Measurements from ENCODE around the gene RBM39.
A peak's percentile ranks its signal among the peaks of the same experiment; 100 is the strongest.

The RBM39 gene

DNA sequence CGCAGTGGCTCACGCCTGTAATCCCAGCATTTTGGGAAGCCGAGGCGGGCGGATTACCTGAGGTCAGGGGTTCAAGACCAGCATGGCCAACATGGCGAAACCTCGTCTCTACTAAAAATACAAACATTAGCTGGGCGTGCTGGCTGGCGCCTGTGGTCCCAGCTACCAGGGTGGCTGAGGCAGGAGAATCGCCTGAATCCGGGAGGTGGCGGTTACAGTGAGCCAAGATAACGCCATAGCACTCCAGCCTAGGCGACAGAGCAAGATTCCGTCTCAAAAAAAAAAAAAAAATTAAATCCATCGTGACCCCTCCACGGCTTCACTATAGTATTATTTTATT is 76.1 kb downstream of the RBM39 start:
- no peak for DNase-seq

DNA sequence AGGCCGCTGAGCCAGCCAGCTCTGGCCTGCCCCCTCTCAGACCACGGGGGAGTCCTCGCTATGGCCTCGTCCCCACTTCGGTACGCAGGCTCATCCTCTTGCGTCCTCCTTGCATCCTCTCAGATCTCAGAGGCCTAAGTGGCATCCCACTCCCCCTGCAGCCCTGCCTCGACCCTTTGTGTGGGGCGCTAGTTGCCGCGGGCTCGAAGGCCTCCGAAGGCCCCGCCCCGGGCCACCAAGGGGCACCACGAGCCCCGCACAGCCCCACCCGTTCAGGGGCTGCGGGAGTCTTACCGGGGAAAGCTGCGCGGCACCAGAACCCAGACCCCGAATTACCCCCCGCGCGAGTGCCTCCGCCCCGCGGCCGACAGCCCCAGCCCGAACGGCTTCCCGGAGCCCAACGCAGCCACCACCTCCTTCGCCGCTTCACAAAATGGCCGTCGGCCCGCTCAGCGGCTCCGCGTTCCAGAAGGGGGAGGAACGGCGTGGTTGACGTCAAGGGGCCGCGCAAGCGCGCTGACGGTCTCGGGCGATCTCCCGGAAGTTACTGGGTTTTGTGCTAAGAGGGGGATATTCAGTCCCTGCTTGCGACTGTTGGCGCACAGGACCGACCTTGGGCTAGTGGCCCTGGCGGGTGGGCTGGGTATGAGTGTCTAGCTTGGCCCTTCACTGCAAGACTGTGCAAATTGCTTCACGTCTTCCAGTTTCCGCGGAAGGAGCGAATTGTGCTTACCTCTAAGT is 77.4 kb downstream of the RBM39 start, which contains the start of the genes CPNE1 and RBM12:
TSS of gene CPNE1 (minus strand) at position 435 of the 741 bp plus-strand sequence. CDS start 31,977 bp downstream, outside the sequence.
TSS of gene RBM12 (minus strand) at position 435 of the 741 bp plus-strand sequence. CDS start 9,578 bp downstream, outside the sequence.
- peak; percentile 95 for DNase-seq

DNA sequence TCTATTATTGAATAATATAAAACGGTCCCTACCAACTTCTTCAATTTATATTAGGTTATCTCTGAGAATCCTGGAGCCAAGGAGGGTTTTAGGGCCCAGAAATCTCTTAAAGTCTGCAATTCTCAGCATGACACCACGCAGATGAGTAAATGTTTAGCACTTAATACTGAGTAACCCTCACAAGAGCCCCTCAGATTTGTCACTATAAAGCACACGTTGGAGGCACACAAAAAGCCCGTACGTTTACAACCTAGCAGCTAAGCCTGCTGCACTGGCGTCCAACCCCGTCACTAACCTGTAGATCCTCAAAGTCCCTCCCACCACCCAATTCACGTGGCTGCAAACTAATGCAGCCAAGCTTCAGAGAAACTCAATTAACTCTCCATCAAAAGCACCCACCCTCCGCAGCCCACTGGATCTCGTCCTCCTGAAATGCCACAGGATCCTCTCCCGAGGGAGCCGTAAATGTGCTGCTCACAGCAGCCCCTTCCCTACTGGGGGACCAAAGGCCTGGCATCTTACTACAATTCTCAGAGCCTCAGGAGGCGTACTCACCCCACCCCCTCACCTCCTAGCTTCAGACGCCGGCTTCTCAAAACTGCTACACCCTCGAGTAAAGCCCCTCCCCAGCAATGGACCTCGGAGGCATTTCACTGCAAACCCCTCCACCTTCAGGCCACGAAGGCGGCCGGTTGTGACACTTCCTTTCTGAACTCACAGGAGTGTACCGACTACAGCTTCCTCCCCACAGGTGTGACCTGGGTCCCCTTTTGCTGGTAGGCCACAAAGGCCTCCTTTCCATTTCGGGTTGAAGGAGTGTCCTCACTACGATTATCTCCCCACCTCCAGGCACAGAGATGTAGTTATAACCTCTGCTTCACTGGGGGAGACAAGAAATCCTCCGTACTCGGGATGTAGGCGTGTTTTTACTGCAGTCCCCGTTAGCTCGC is 78.3 kb downstream of the RBM39 start:
- DNase-seq: no peak

DNA sequence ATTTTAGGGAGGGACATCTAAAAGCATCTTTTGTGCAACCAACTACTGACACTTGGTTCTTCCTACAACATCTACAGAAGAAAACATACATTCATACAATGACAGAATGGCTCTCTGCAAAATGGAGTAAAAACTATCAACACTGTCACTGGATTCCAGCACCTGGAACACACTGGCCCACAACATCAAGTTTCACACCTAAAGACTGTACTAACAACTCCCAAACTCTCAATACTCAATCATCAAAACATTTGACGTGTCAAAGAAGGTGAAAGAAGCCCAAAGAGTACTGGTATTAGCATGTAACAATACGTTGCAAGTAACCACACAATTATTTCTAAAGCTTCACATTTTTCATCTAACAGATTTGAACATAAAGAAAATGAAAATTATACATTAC is 79.5 kb downstream of the RBM39 start:
- no peak for DNase-seq

DNA sequence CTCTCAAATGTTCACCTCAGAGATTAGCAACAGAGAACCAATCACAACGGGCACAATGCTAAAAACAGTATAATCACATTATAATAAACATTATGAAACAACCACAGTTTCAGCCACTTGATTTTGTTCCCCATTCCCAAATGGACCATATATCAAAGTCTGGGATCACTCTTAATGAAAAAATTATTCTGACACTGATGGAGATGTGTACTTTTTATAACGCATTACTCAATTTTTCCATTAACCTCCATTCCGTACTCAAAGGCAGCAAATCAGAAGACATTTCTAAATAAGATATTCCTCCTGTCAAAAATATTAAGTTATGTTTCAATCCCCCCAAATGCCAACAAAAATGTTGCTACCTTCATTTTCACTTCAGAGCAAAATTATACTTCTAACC is 80.2 kb downstream of the RBM39 start:
- DNase-seq: no peak

DNA sequence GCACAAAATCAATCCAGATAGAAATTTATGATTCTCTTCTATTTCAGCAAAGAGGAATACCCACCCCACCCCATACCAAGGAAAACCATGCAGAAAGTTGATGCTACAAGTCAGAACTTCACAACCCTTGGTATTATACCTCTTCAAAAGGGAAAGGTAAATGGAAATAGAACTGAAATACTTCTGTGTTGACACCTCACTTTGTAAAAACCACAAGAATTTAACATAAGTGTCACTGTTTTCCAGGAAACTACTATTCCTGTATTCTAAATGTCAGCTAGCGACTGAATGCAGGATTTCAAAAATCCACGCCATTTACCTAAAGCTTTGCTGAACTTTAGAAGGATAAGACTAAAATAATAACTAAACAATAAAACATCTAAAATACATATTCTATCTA is 81.0 kb downstream of the RBM39 start:
- DNase-seq: no peak

DNA sequence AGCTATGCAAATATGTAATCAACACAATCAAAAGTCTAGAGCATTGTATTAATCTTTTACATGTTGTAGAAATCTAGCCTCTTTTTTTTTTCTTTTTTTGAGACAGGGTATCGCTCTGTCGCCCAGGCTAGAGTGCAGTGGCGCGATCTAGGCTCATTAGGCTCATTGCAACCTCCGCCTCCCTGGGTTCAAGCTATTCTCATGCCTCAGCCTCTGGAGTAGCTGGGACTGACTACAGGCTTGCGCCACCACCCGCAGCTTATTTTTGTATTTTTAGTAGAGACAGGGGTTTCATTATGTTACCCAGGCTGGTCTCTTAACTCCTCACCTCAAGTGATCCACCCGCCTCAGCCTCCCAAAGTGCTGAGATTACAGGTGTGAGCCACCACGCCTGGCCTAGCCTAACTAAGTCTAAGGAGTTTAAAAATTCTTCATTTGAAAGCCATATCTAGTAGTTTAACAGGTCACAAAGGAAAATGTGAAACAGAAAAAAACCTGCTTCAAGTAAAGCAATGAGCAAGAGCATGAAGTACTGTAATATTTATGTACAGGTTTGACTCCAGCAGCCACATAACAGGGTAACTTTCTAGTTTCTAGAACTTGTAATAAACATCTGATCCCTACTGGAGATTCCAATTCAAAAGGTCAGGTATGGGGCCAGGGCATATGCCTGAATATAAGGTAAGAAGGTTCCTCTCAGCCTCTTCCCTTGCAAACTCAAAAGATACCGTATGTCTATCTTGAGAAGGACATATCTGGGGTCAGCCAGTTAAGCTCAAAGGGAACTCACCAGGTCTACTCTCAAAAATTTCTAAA is 81.7 kb downstream of the RBM39 start:
- no peak for DNase-seq

DNA sequence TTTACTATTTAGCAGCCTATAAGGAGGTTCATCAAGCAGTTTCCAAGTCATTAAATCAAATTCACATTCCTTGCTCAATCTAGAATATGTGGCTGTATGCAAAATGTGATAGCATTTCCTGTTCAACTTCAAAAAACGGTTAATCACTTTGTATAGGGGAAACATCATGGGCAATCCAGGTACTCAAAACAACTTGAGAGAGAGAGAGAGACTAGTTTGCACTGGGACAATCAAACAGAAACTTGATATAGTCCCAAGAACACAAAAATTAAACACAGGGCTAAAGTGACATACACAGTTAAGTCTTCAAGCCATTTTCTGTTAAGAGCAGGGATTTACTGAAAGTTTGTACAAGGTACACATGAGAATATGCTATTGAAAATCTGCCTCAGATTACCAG is 84.8 kb downstream of the RBM39 start:
- no peak for DNase-seq

DNA sequence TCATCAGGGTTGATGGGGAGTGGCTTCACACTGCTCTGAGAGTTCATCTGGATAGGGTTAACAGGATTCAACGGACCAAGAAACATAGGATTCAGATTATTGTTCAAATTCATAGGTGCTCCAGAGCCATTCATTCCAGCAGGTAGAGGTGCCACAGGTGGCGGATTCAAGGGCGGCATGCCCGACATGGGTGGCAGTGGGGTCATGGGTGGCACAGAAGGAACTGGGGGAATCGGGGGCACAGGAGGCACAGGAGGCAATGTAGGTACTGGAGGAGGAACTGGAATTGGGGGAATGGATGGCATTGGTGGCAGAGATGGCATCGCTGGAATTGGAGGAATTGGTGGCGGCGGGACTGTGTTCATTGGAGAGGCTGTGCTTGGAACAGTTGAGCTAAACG is 87.6 kb downstream of the RBM39 start:
- no peak for DNase-seq

DNA sequence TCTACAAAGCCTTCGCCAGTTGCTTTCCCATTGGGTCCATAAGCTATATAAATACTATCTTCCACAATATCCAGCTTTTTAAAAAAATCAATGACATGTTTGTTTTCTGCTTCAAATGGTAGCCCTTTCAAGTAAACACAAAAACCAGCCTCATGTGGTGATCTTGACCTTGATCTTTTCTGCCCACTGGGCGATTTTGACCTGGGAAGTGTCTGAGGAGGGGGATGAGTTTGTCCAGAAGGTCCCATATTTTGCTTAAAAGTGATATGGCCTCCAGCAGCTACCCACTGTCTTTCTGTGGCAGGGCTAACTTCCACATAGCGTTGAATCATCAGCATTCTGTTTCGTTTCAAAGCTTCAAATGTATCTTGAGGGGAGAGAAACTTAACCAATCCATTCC is 88.2 kb downstream of the RBM39 start:
- DNase-seq: no peak
